ENCODE data around the gene CDKN1A.
"Not testable (repeated sequence)": the region's sequence is repeated elsewhere in the genome, so short reads cannot be mapped to it uniquely, and the experiment has no call there.

CDKN1A gene

GRCh38 chr6:36722879-36723278, 44.4 kb downstream of the CDKN1A start:
- DNase-seq: no peak

GRCh38 chr6:36723992-36724391, 45.5 kb downstream of the CDKN1A start:
- not testable (repeated sequence) for DNase-seq

- DNase-seq: peak in 1 of 4 experiments; percentile 34
Observed at GRCh38 chr6:36724514-36725390, 46.2 kb downstream of the CDKN1A start.

- no peak for DNase-seq
Observed at GRCh38 chr6:36725581-36725980, 47.1 kb downstream of the CDKN1A start.

- DNase-seq: no peak
Observed at GRCh38 chr6:36727505-36728021, 49.0 kb downstream of the CDKN1A start.

- no peak for DNase-seq
Observed at GRCh38 chr6:36728289-36729160, 50.0 kb downstream of the CDKN1A start.

GRCh38 chr6:36729161-36729524, 50.6 kb downstream of the CDKN1A start:
- no peak for DNase-seq

- no peak for DNase-seq
Observed at GRCh38 chr6:36730424-36731380, 52.2 kb downstream of the CDKN1A start.

GRCh38 chr6:36731622-36732310, 53.3 kb downstream of the CDKN1A start:
- no peak for DNase-seq

GRCh38 chr6:36733300-36733699, 54.8 kb downstream of the CDKN1A start:
- DNase-seq: no peak

- DNase-seq: no peak
Observed at GRCh38 chr6:36734486-36735060, 56.1 kb downstream of the CDKN1A start.

GRCh38 chr6:36735110-36736071, 56.9 kb downstream of the CDKN1A start:
- no peak for DNase-seq

Measured in activated CD4-positive, CD25-positive, alpha-beta regulatory T cell (primary cell).